Fibroblast of villous mesenchyme (primary cell): ENCODE measurements around the gene OR9Q1. TPM values are rescaled to one million over a fixed set of nuclear protein-coding genes. Genes with fewer than 3 reads are reported as not detected.

Experiments
- DNase-seq: peaks from one replicate; pipeline ENCODE4 v3.0.0-alpha.2; 2010; ENCODE audit warnings: low read depth
- H3K4me3 ChIP-seq: 2 replicates; pipeline ENCODE4 v1.5.1; 2011; ENCODE audit warnings: low read depth, mild to moderate bottlenecking, low read length
- total RNA-seq: library from RNA; depleted of rRNA; stranded (reverse); fragments of >200 nt; gene quantifications from 2 replicates; pipeline ENCODE4 v1.2.3, GENCODE V29; 2012
- TF ChIP-seq, protein P1 (sequence below): IDR thresholded peaks from 2 replicates; pipeline ENCODE4 v1.5.1; 2012; ENCODE audit warnings: low read depth, mild to moderate bottlenecking, low read length; ENCODE audit not compliant: insufficient read depth

The OR9Q1 gene
- total RNA-seq, 1 donor = not detected

- peak; percentile 10 for DNase-seq
- no peak overlapping the region for H3K4me3 ChIP-seq
- TF ChIP-seq, protein P1, sequence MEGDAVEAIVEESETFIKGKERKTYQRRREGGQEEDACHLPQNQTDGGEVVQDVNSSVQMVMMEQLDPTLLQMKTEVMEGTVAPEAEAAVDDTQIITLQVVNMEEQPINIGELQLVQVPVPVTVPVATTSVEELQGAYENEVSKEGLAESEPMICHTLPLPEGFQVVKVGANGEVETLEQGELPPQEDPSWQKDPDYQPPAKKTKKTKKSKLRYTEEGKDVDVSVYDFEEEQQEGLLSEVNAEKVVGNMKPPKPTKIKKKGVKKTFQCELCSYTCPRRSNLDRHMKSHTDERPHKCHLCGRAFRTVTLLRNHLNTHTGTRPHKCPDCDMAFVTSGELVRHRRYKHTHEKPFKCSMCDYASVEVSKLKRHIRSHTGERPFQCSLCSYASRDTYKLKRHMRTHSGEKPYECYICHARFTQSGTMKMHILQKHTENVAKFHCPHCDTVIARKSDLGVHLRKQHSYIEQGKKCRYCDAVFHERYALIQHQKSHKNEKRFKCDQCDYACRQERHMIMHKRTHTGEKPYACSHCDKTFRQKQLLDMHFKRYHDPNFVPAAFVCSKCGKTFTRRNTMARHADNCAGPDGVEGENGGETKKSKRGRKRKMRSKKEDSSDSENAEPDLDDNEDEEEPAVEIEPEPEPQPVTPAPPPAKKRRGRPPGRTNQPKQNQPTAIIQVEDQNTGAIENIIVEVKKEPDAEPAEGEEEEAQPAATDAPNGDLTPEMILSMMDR = no peak
Observed at GRCh38 chr11:58057481-58057880, 33.8 kb downstream of the OR9Q1 start.

GRCh38 chr11:58058276-58059006 is 34.8 kb downstream of the OR9Q1 start:
- no peak overlapping the region for H3K4me3 ChIP-seq
- TF ChIP-seq, protein P1 = no peak
- DNase-seq = no peak

- TF ChIP-seq, protein P1 = no peak
- no peak overlapping the region for H3K4me3 ChIP-seq
- peak; percentile 74 for DNase-seq
Observed at GRCh38 chr11:58059007-58059350, 35.3 kb downstream of the OR9Q1 start.

DNA sequence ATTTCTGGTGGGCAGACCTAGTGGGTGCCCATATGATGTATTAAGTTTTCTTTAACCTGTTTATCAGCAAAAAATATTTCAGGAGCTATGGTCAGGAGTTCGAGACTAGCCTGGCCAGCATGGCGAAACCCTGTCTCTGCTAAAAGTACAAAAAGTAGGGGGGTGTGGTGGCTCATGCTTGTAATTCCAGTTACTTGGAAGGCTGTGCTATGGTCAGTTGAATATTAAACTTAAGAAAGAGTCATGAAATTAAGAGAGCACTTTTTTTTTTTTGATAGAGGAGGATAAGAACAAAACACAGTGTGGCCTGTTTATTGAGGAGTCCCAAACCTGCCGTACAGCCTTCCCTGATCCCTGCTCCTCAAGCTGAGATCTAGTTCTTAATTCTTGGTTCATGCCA is 36.9 kb downstream of the OR9Q1 start:
- no peak for DNase-seq
- H3K4me3 ChIP-seq = no peak overlapping the region
- TF ChIP-seq, protein P1 = no peak

DNA sequence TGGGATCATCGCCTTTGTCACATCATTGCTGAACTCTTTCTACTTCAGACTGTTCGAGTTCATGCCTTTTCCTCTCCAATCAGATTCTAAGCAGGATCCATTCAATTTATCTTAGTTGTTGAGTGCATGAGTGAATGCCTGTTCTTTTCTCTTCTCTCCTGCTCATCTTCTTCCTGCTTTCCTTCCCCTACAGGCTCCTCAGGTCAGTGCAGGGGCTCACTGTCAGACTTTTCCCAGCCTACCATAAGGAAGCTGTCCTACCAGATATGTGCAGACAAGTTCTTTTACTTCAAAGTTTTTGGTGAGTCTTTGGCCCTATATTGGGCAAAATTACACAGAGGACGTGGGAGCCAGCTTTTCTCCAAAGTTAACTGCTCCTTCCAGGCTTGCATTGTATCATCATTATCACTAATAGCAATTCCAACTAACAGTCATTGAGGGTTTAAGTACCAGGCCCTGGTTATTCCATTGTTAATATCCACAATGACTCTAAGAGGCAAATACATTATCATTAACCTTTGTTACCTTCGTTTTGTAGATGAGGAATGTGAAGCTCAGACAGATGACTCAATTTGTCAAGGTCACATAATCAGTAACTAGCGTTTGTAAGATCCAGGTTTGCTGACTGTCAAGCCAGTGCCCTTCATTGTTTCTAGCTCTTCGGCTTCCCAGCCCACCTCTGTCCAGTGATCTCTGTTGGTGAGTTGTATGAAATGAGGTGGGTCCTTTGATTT is 37.4 kb downstream of the OR9Q1 start:
- peak; percentile 4 for DNase-seq

GRCh38 chr11:58061813-58062212 is 38.1 kb downstream of the OR9Q1 start:
- no peak overlapping the region for H3K4me3 ChIP-seq
- TF ChIP-seq, protein P1 = no peak
- no peak for DNase-seq

More for the DNA sequence above, 37.4 kb downstream of the OR9Q1 start:
- no peak overlapping the region for H3K4me3 ChIP-seq
- TF ChIP-seq, protein P1 = peak; percentile 39

- H3K4me3 ChIP-seq = no peak overlapping the region
- TF ChIP-seq, protein P1 = no peak
- DNase-seq = no peak
Observed at GRCh38 chr11:58067685-58068084, 44.0 kb downstream of the OR9Q1 start.
